SK-N-SH (cell line): ENCODE results near the gene KIF21B. TPM values are rescaled to one million over a fixed set of nuclear protein-coding genes. Genes with fewer than 3 reads are reported as not detected.

Experiments
- CTCF ChIA-PET: fragments of 300-600, 350-600 bp; formaldehyde crosslinking; extraction: SDS; loops from one replicate; lab custom pipeline; 2021; lab: Yijun Ruan, JAX
- POLR2A ChIA-PET: fragments of 350-600 bp; sonication (Branson Sonifier 250); formaldehyde crosslinking; extraction: SDS; loops from one replicate; lab custom pipeline; 2020; ENCODE audit warnings: antibody characterized with exemption, inconsistent platforms; lab: Yijun Ruan, JAX
- DNase-seq: peaks from one replicate; pipeline ENCODE4 v3.0.0; 2012
- H2AFZ ChIP-seq: fragments of 200-600 bp; sonication (generic); 2 replicates; pipeline ENCODE4 v1.8.1; 2016; ENCODE audit warnings: antibody characterized with exemption, mild to moderate bottlenecking, low read depth
- H3F3A ChIP-seq: fragments of 200-600 bp; sonication (generic); replicated peaks from 2 replicates; pipeline ENCODE3; 2016; ENCODE audit warnings: antibody characterized with exemption, mild to moderate bottlenecking; ENCODE audit not compliant: insufficient read depth
- H3K27ac ChIP-seq, 2 experiments: fragments of 200-500 bp in 1 of 2; fragments of 200-600 bp in 1 of 2; sonication (Bioruptor generic) in 1 of 2; sonication (generic), shearing (Covaris generic) in 1 of 2; 2 replicates each; pipeline versions ENCODE4 v1.5.1 to v1.6.1; 2014 to 2016; ENCODE audit warnings: low read depth in 2 of 2, inconsistent platforms in 1 of 2, low read length in 1 of 2, mild to moderate bottlenecking in 1 of 2, mixed read lengths in 1 of 2
- H3K27me3 ChIP-seq: fragments of 200-600 bp; sonication (generic), shearing (Covaris generic); 2 replicates; pipeline ENCODE4 v1.6.1; 2016; ENCODE audit warnings: mixed run types; ENCODE audit not compliant: insufficient read depth
- H3K36me3 ChIP-seq, 2 experiments: fragments of 200-500 bp in 1 of 2; fragments of 200-600 bp in 1 of 2; sonication (Bioruptor generic) in 1 of 2; sonication (generic) in 1 of 2; replicated peaks in 1 of 2; 2 replicates each; pipeline versions ENCODE3 to v1.5.1; 2014 to 2016; ENCODE audit warnings: low read length in 1 of 2, mild to moderate bottlenecking in 1 of 2; ENCODE audit not compliant: insufficient read depth in 2 of 2, control insufficient read depth in 1 of 2
- H3K4me1 ChIP-seq, 2 experiments: fragments of 200-500 bp in 1 of 2; fragments of 200-600 bp in 1 of 2; sonication (Bioruptor generic) in 1 of 2; sonication (generic), shearing (Covaris generic) in 1 of 2; 2 replicates each; pipeline versions ENCODE4 v1.5.1 to v1.6.1; 2014 to 2016; ENCODE audit warnings: low read depth in 1 of 2, low read length in 1 of 2, mixed run types in 1 of 2; ENCODE audit not compliant: insufficient read depth in 2 of 2, control insufficient read depth in 1 of 2
- H3K4me2 ChIP-seq: fragments of 200-600 bp; sonication (generic), shearing (Covaris generic); 2 replicates; pipeline ENCODE4 v1.6.1; 2017; ENCODE audit warnings: mixed run types
- H3K4me3 ChIP-seq, 2 experiments: fragments of 200-500 bp in 1 of 2; fragments of 200-600 bp in 1 of 2; sonication (Bioruptor generic) in 1 of 2; sonication (generic), shearing (Covaris generic) in 1 of 2; 2 replicates each; pipeline versions ENCODE4 v1.5.1 to v1.8.1; 2014 to 2016; ENCODE audit warnings: low read depth in 2 of 2, inconsistent platforms in 1 of 2, low read length in 1 of 2, mild to moderate bottlenecking in 1 of 2, mixed read lengths in 1 of 2, moderate library complexity in 1 of 2
- H3K79me2 ChIP-seq: fragments of 200-600 bp; sonication (generic); 2 replicates; pipeline ENCODE4 v1.8.1; 2017; ENCODE audit warnings: mild to moderate bottlenecking; ENCODE audit not compliant: insufficient read depth
- H3K9ac ChIP-seq: fragments of 200-600 bp; sonication (generic); 2 replicates; pipeline ENCODE4 v1.6.1; 2017; ENCODE audit warnings: mixed run types
- H3K9me2 ChIP-seq: fragments of 200-600 bp; sonication (generic); 2 replicates; pipeline ENCODE4 v1.6.1; 2017; ENCODE audit warnings: mixed run types
- H3K9me3 ChIP-seq: fragments of 200-600 bp; sonication (generic); 2 replicates; pipeline ENCODE4 v1.6.1; 2017; ENCODE audit warnings: mixed run types, mild to moderate bottlenecking, moderate library complexity
- H4K20me1 ChIP-seq: fragments of 200-600 bp; sonication (generic); 2 replicates; pipeline ENCODE4 v1.6.1; 2017; ENCODE audit warnings: mild to moderate bottlenecking, mixed run types; ENCODE audit not compliant: insufficient read depth
- CHD2 ChIP-seq: fragments of 150-350 bp; IDR thresholded peaks from 2 replicates; pipeline ENCODE4 v1.6.1; 2018; ENCODE audit warnings: low read length; ENCODE audit not compliant: partially characterized antibody
- FOSL2 ChIP-seq: IDR thresholded peaks from 2 replicates; pipeline ENCODE4 v1.4.0; 2012; ENCODE audit warnings: low read depth, mild to moderate bottlenecking, moderate library complexity, borderline replicate concordance
- FOXJ3 ChIP-seq: sonication (generic); formaldehyde crosslinking; IDR thresholded peaks from 2 replicates; pipeline ENCODE4 v1.5.1; 2020; ENCODE audit warnings: mild to moderate bottlenecking, missing genetic modification reagents
- FOXM1 ChIP-seq: IDR thresholded peaks from 2 replicates; pipeline ENCODE4 v1.4.0; 2012; ENCODE audit warnings: low read depth, mild to moderate bottlenecking
- GATA2 ChIP-seq: sonication (generic); formaldehyde crosslinking; IDR thresholded peaks from 2 replicates; pipeline ENCODE4 v1.5.0; 2020; ENCODE audit warnings: mild to moderate bottlenecking, missing genetic modification reagents
- IRF3 ChIP-seq: fragments of 150-350 bp; IDR thresholded peaks from 2 replicates; pipeline ENCODE4 v1.6.1; 2016; ENCODE audit warnings: mild to moderate bottlenecking, low read depth, low read length
- JUND ChIP-seq: IDR thresholded peaks from 2 replicates; pipeline ENCODE4 v1.4.0; 2012
- MAX ChIP-seq: IDR thresholded peaks from 2 replicates; pipeline ENCODE4 v1.4.0; 2012; ENCODE audit warnings: low read depth
- MEF2A ChIP-seq: IDR thresholded peaks from 2 replicates; pipeline ENCODE4 v1.4.0; 2012; ENCODE audit warnings: low read depth, borderline replicate concordance
- MXI1 ChIP-seq: IDR thresholded peaks from 2 replicates; pipeline ENCODE4 v1.6.1; 2012; ENCODE audit warnings: mild to moderate bottlenecking, low read depth, low read length, improper control_type of control experiment
- NFIC ChIP-seq: IDR thresholded peaks from 2 replicates; pipeline ENCODE4 v1.4.0; 2012; ENCODE audit warnings: borderline replicate concordance
- PBX3 ChIP-seq: IDR thresholded peaks from 2 replicates; pipeline ENCODE4; 2012
- POLR2AphosphoS5 ChIP-seq: IDR thresholded peaks from 2 replicates; pipeline ENCODE4 v1.6.1; 2012; ENCODE audit warnings: low read depth, low read length
- REST ChIP-seq: IDR thresholded peaks from 2 replicates; pipeline ENCODE4 v1.6.1; 2012; ENCODE audit warnings: mild to moderate bottlenecking, low read depth, low read length, moderate library complexity
- RXRA ChIP-seq: IDR thresholded peaks from 2 replicates; pipeline ENCODE4 v1.4.0; 2012; ENCODE audit warnings: low read depth, mild to moderate bottlenecking, borderline replicate concordance
- SIN3A ChIP-seq: IDR thresholded peaks from 2 replicates; pipeline ENCODE4 v1.6.1; 2012; ENCODE audit warnings: low read depth, mild to moderate bottlenecking, low read length, moderate library complexity, borderline replicate concordance
- TEAD4 ChIP-seq: IDR thresholded peaks from 2 replicates; pipeline ENCODE4 v1.4.0; 2012; ENCODE audit warnings: mild to moderate bottlenecking, borderline replicate concordance; ENCODE audit not compliant: insufficient read depth
- USF1 ChIP-seq: IDR thresholded peaks from 2 replicates; pipeline ENCODE4 v1.4.0; 2012; ENCODE audit warnings: low read depth, borderline replicate concordance
- USF2 ChIP-seq: fragments of 150-350 bp; IDR thresholded peaks from 2 replicates; pipeline ENCODE4 v1.6.1; 2017; ENCODE audit warnings: antibody characterized with exemption, low read length, low read depth, borderline replicate concordance
- ZBTB33 ChIP-seq: IDR thresholded peaks from 2 replicates; pipeline ENCODE4 v1.4.0; 2012; ENCODE audit warnings: low read depth, borderline replicate concordance
- WGBS: methylation state at CpG from one replicate; pipeline ENCODE4 v1.1.6; 2017; ENCODE audit warnings: low lambda C conversion rate; 5-methylcytosine and 5-hydroxymethylcytosine counted together
- polyA plus RNA-seq, 3 experiments: library from polyadenylated mRNA; depleted of rRNA; stranded (reverse); fragments of >200 nt; gene quantifications; 2 replicates each; pipeline ENCODE4 v1.2.3, GENCODE V29; 2012

Gene KIF21B
- polyA plus RNA-seq, 1 of the 3 experiments (the other 2 are of a cell fraction): 0.26 TPM

- H3K9ac ChIP-seq: no peak overlapping the region
- POLR2A ChIA-PET: no interaction called here
- H3K4me1 ChIP-seq: no peaks in the 10 kb centered on the region
- H4K20me1 ChIP-seq: no peaks in the 10 kb centered on the region
- TF ChIP-seq MXI1: no peak
- TF ChIP-seq CHD2: no peak
- TF ChIP-seq ZBTB33: no peak
- no peak for TF ChIP-seq RXRA
- TF ChIP-seq TEAD4: no peak
- TF ChIP-seq SIN3A: no peak
- TF ChIP-seq FOSL2: no peak
- TF ChIP-seq FOXM1: no peak
- no peak for TF ChIP-seq MAX
- TF ChIP-seq PBX3: no peak
- no peak for TF ChIP-seq GATA2
- no peak for TF ChIP-seq USF2
- TF ChIP-seq NFIC: no peak
- no peak for TF ChIP-seq POLR2AphosphoS5
- no peak for TF ChIP-seq REST
- TF ChIP-seq IRF3: no peak
- TF ChIP-seq JUND: no peak
- TF ChIP-seq FOXJ3 (CRISPR knock-in tag): no peak
- no peak for TF ChIP-seq MEF2A
- TF ChIP-seq USF1: no peak
- no peaks in the 10 kb centered on the region for H3K9me2 ChIP-seq
- no peak overlapping the region for H3K4me3 ChIP-seq
- no peaks in the 10 kb centered on the region for H3K9me3 ChIP-seq
- CTCF ChIA-PET: interaction anchor here (8.0 kb wide), 1 partner anchor 17 kb away, joined by 44 read pairs; no protein-coding TSS in a partner anchor
- no peak for DNase-seq
- no peak overlapping the region for H3K4me2 ChIP-seq
- 70% methylated on average over 3 of the region's 3 CpGs for WGBS
- H3F3A ChIP-seq: peaks cover 5% of the 10 kb centered on the region
- H3K27ac ChIP-seq: no peak overlapping the region
- no peaks in the 10 kb centered on the region for H3K36me3 ChIP-seq
- H3K79me2 ChIP-seq: no peaks in the 10 kb centered on the region
- H3K27me3 ChIP-seq: peaks cover 5% of the 10 kb centered on the region; the same call in 1 of the 2 replicates
- H2AFZ ChIP-seq: no peak overlapping the region
Measured at GRCh38 chr1:200954434-200954833, 69.1 kb downstream of the KIF21B start.
